ENCODE data around the gene NAALADL1. TPM values are rescaled to one million over a fixed set of nuclear protein-coding genes. Genes with fewer than 3 reads are reported as not detected.

NAALADL1 gene
- total and polyA plus RNA-seq, 2 of the 4 experiments (the other 2 are of a cell fraction) = 3.8 to 5.8 TPM

- no peak for DNase-seq
- H3K27me3 ChIP-seq (ENCODE audit: control insufficient read depth, insufficient read depth, low read length) = no peaks in the 10 kb centered on the region
- no peak overlapping the region for H2AFZ ChIP-seq (replicated peaks; ENCODE audit: low read length, poor library complexity)
- no peak overlapping the region for H4K8ac ChIP-seq (ENCODE audit: low read depth in 2 of 2, low read length in 2 of 2)
- CTCF ChIA-PET = no interaction called here
- H3K9me3 ChIP-seq (ENCODE audit: control insufficient read depth, insufficient read depth, low read length) = no peaks in the 10 kb centered on the region
- H3K4me3 ChIP-seq (ENCODE audit: insufficient read depth, low read depth, low read length) = no peak overlapping the region
- H2AK5ac ChIP-seq (ENCODE audit: low read depth, low read length) = no peak overlapping the region
- no peak overlapping the region for H3K14ac ChIP-seq (replicated peaks; ENCODE audit: low read depth, low read length)
- no peak overlapping the region for H2AK9ac ChIP-seq (replicated peaks; ENCODE audit: low read depth, low read length, poor library complexity)
- H3K9me1 ChIP-seq (ENCODE audit: insufficient read depth, low read length) = peaks cover 14% of the 10 kb centered on the region
- TF ChIP-seq RFX5 (IDR thresholded peaks at IDR 0.05; ENCODE audit: low read depth, low read length) = no peak
- no peak for ATAC-seq (ENCODE audit: low read depth)
- no peak overlapping the region for H3K27ac ChIP-seq (ENCODE audit: insufficient read depth, low read length)
- peaks cover 4 to 14% of the 10 kb centered on the region in 2 experiments for H3K79me1 ChIP-seq (ENCODE audit: low read depth in 1 of 2, low read length in 2 of 2)
- no peak overlapping the region for H3K56ac ChIP-seq (ENCODE audit: extremely low read depth, insufficient read depth, low read length)
- in situ Hi-C loops (cut with MboI; ENCODE audit: low sequenced_read_pairs) (no loop called here), intact Hi-C loops (cut with micrococcal nuclease) (no loop called here), dilution Hi-C loops (cut with HindIII; ENCODE audit: low sequenced_read_pairs, unreplicated experiment) (no loop called here)
- peaks cover 11% of the 10 kb centered on the region for H3K36me3 ChIP-seq (ENCODE audit: control insufficient read depth, insufficient read depth, low read length)
- no peak overlapping the region for H2BK5ac ChIP-seq (ENCODE audit: low read depth, low read length, poor library complexity, severe bottlenecking)
- no TSS peak for BruUV-seq (replicated peaks)
- no peak overlapping the region for H2BK20ac ChIP-seq (ENCODE audit: low read depth, low read length)
- H3K18ac ChIP-seq (ENCODE audit: low read depth, low read length) = no peak overlapping the region
- no peak overlapping the region for H4K5ac ChIP-seq (ENCODE audit: low read depth, low read length)
- H3K4me2 ChIP-seq (ENCODE audit: low read depth, low read length) = no peak overlapping the region
- no peak overlapping the region for H3K9ac ChIP-seq (ENCODE audit: low read depth, low read length)
- H3K4ac ChIP-seq (ENCODE audit: low read depth, low read length) = no peak overlapping the region
- no peak overlapping the region for H4K91ac ChIP-seq (ENCODE audit: insufficient read depth, low read depth, low read length)
- H4K20me1 ChIP-seq (ENCODE audit: insufficient read depth, low read length) = no peaks in the 10 kb centered on the region
- H3K23ac ChIP-seq (ENCODE audit: low read depth, low read length) = no peak overlapping the region
- no peaks in the 10 kb centered on the region for H3K4me1 ChIP-seq (ENCODE audit: control insufficient read depth, insufficient read depth, low read length)
- POLR2A ChIA-PET (ENCODE audit: unreplicated experiment) = no interaction called here
- H2BK15ac ChIP-seq (ENCODE audit: low read depth, low read length) = no peak overlapping the region
- H2BK120ac ChIP-seq (ENCODE audit: low read depth, low read length) = no peak overlapping the region
- WGBS, 2 experiments (ENCODE audit: extremely low coverage in 2 of 2, insufficient read length in 1 of 2) = 80% methylated on average over 1 of the region's 11 CpGs; no CpG with 5 or more reads in 1 of the 2 experiments
These were observed 36.8 kb downstream of the NAALADL1 start for GRCh38 chr11:65021509-65021908.
